Fibroblast of skin of right quadriceps (primary cell): ENCODE data around the gene ONECUT3.
A peak's percentile ranks its signal among the peaks of the same experiment; 100 is the strongest.
"Not testable (repeated sequence)": the region's sequence is repeated elsewhere in the genome, so short reads cannot be mapped to it uniquely, and the experiment has no call there.

Experiments used
- DNase-seq: peaks from one replicate; pipeline ENCODE4 v3.0.0-alpha.2; 2013

ONECUT3 gene

DNA sequence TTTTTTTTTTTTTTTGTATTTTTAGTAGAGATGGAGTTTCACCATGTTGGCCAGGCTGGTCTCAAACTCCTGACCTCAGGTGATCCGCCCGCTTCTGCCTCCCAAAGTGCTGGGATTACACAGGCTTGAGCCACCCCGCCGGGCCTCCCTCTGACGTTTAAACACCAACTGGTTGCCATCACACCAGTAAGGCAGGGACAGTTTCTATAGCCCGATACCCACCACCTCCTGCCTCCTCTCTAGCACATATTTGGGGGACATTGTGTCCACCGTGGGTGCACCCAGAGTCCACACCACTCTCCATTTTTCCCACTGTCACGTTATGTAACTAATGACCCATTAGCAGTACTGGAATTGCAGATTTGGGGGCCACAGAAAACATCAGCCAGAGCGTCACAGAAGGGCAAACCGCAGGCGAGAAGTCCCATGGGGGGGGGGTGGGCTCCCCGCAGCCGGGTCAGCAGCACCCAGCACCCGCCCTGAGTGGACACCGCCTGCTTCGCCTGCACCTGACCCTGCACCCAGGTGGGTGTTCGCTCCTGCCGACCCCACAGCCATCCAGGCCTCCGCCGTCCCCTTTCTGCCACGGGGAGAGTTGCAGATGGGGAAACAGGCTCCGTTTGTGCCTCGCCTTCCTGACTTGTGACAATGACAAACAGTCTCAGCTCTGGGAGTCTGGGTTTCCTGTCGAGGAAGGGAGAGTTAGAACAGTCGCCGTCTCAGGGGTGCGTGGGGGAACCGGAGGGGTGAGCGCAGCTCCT is 3.6 kb downstream of the ONECUT3 start:
- DNase-seq: no peak

DNA sequence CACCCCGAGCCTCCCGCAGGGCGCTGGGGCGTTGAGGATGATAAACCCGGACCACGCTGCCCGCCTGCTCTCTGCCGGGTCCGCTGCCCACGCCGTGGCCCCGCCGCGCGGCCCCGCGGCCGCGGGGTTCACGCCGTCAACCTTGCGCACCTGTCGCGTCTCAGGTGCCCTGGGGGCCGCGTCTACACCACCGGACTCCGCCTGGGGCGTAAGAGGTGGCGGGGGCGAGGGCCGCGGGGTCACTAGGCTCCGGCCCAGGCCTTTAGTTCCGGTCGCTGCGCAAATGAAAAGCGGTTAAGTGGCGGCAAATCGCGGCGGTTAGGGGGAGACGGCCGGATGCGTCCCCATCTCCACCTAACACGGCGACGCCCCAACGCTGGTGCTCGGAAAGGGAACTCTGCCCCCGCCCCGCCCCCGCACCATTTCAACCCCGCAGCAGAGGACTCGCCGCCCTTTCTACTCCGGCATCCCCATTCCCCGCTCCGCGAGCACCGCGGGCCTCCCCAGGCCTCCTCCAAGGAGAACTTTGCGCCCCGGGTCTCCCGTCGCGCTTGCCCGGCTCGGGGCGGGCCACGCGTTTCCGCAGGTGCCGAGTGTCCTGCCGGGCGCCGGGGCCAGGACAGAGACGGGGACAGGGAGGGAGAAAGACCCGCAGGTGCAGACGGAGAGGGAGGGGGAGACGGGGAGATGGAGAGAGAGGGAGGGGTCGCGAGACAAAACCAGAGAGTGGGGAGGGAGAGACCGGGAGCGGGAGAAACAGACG is 4.3 kb downstream of the ONECUT3 start:
- DNase-seq: no peak

DNA sequence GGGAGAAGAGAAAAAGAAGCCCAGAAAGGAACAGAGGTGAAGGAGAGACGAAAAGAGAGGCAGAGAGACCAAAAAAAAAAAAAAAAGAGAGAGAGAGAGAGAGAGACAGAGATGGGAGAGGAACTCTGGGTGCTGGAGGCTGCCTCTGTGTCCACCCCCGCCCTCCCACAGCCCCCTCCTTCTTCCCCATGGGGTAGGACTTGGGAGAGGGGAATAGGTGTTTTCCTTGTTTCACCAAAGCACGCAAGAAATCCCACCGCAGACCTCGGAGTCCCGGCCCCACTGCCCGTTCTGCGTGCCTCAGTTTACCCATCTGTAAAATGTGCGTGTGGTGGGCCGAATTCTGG is 4.9 kb downstream of the ONECUT3 start:
- DNase-seq: no peak

DNA sequence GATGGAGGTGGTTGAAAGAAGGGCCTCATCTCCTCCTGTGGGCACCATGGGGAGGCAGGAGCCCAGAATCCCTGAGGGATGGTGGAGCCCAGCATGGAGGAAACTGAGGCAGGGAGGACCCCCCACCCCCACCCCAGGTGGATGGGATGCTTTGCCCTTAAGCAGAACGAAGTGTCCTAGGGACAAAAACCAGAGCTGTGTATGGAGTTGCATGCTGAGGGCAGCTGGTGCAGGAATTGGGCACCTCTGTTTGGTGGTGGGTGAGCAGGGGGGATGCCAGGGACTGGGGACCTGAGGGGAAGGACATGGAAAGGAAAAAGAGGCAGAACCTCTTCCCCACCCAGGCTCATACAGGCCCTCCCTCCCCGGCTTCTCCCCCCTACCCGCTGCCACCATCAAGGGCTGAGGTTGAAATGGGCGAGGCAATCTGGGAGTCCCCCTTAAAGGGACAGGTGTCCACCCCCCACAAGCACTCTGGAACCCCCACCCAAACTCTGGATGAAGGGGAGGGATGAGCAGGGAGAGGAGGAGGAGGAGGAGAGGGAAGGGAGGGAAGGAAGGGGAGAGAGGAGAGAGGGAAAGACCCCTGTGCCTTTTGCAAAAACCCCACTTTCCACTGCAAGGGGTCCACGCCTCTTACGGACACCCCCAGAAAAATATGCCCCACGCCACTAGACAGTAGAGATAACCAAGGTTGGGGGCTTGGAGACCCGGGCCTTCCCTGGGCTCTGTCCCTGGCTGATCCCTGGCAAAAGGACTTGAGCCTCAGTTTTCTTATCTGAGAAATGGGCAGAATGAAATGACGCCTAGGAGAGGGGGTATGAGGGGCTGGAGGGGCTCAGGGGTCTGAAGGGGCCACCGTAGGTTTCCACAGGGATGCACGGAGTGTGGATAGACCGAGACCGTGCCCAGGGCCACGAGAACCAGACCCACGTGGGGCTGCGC is 5.9 kb downstream of the ONECUT3 start:
- DNase-seq: no peak

DNA sequence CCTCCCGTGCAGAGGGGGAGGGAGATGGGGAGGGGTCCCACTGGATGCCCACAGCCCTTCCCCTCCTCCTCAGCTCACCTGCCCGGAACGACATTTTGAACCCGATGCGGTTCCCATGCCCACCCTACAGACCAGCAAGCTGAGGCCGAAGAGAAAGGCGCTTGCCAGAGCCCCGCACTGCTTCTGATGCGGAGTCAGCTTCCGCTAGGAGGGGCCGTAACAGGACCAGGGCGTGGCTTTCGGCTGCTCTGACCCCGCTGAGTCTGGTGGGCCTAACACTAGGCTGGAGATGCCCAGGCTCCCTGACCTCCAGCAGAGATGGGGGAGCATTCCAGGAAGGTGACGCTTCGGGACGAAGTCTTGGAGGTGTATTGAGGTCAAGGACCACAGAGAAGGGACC is 6.7 kb downstream of the ONECUT3 start:
- DNase-seq: no peak

DNA sequence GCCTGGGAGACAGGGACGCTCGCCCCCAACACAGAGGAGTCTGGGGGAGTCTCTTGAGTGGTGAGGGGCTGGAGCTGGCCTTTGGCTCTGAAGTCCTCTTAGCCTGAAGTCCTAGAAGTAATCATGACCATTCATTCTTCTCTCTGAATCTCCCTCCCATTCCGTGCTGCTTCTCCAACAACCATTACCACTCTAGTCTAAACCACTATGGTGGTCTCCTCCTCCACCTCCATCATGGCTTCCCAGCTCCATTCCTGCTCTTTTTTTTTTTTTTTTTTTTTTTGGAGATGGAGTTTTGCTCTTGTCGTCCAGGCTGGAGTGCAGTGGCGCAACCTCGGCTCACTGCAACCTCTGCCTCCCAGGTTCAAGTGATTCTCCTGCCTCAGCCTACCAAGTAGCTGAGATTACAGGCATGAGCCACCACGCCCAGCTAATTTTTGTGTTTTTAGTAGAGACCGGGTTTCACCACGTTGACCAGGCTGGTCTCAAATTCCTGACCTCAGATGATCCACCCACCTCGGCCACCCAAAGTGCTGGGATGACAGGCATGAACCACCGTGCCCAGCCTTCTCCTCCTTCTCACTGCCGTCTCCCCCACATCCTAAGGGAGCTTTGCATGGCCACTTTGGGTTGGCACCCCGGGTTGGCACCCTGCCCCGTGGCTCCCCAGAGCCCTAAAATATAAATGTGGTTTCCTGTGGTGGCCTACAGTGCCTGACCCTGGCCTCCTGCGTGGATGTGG is 7.7 kb downstream of the ONECUT3 start:
- DNase-seq: not testable (repeated sequence)

DNA sequence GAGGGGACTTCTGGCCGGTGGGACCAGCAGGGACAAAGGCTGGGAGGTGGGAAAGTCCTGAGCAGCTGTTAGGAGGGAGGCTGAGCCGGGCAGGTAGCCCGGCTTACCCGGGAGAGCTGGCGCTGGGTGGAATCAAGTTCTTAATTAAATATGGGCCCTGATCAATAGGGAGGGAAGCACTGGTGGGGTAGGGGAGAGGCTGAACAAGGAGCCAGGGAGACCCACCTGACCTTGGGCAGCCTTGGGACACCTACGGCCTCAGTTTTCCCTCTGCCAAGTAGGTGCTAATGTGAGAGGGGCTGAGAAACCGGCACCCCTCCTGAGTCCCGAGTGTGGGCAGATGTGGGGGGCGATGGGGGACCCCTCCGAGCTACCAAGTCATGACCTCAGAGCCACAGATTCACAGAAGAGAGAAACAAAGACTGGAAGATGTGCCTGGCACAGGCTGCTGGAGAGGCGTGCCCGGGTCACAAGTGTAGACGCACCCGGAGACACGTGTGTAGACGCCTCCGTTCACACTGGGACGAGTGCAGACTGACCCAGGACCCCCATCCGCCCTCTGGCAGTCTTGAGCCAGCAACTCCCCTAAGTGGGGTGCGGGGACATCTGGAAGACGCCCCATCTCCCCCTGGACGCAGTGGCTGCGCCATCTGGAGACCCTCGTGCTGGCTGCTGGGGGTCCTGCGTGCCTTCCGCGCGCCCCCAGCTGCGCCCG is 8.4 kb downstream of the ONECUT3 start:
- no peak for DNase-seq

DNA sequence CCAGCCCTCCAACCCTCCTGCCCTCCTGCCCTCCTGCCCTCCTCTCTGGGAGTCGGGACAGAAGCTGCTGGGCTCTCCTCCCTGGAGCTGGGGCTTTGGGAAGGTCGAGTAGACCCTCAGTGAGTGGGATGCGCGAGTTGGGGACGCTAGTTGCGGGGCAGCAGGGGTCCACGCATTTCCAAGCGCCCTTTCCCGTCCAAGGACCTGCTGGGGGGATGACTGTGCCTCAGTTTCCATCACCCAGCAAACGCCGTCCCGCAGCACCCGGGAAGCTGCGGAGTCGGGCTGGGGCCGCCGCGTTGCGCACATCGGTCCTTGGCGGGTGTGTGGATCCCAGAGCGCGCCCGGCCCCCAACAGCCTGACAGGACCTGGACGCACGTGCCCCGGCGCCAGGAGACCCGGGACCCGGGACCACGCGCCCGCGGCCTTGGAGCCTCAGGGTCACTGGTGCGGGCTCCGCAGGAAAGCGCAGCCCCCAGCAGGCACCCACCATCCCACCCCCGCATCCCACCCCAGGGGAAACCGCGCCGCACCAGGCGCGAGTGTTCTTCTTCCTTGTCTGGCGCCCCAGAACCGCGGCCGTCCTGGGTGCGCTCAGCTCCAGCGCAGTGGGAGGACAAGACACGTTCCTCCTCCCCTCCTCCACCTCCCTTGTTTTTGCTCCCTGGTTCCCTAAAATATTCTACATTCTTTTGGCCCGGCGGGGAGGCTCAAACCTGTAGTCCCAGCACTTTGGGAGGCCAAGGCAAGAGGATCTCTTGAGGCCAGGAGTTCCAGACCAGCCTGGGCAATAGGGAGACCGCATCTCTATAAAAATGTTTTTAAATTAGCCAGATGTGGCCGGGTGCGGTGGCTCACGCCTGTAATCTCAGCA is 9.2 kb downstream of the ONECUT3 start:
- DNase-seq: no peak

DNA sequence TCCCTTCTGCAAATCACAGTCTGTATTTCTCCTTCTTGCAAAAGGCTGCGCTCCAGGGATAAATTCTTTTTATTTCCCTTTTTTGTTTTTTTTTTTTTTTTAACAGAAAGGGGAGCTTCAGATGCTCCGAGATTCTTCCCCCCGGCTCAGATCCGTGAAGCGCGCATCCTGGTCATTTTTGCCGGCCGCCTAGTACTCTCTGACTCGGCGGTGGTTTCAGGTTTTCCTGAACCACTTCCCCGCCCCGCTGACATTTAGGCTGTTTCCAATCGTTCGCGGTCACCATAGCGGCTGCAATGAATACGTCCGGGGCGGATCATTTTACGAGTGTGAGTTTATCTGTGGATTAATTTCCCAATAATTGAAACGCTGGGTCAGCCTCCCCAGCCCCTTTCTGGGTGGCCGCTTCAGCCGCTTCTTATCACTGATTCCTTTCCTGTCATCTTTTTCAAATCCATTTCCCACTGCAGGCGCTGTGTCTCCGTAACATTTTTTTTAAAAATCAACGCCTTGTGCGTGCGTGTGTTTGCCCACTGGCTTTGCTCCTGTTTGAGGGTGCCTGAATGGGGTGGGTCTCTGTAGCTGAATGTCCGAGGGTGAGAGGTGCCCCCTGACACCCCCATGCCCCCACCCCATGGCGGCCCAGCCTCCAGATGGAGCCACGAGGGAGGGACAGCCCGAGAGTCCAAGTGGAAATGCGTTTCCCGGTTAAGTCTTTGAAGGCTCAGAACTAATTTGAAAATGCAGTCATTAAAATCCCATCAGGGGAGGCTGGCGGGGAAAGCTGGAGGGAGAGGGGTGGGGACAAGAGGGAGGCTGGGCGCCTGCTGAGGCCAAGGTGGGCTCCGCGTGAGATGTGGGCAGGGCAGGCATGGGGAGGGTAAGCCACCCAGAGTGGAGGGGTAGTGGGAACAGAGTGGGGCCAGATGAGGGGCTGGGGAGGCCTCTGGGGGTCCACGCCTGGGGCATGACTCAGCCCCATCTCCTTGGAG is 10.6 kb downstream of the ONECUT3 start:
- no peak for DNase-seq

DNA sequence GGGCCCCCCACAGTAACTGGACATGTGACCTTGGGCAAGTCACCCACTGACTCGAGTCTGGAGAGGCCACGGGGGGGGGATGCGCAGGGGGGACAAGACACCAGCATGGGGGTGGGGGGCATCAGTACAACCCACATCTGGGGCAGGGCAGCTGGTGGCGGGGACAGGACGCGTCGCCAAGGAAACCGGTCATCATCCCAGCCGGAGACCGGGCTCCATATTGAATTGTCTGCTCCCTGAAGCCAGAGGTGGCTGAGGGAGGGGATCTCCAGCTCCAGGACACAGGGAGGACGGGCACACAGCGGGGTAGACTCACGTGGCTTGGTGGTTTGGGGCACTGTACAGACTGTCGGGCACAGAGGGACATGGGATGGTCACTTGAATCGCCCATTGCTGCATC is 11.4 kb downstream of the ONECUT3 start:
- DNase-seq: no peak

DNA sequence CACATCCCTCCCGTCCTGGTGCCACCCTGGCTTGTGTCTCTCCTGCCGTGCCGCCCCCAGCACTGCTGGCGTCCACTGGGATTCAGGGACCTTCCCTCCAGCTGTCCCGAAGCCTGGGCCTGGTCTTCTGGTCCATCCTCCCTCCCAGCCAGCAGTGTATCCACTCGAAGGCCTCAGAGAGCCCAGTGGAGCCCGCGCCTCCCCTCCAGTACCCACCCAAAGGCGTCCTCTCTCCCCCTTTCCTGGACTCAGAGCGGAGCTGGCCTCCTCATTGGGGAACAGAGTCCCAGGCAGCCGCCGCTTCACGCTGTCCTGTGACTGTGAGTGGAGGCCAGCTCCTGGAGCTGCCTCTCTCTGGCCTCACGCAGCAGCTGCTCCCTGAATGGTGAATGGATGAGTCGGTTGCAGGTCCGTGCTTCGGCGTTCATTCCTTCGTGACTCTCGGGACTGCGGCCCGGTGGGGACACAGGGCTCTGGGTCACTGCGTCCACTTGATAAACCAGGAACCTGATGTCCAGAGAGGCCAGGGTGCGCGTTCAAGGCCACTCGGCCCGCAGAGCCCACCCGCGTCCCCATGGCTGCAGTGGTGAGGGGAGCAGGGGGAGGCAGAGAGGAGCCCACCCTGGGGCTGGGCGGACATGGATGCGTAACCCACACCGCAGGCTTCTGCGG is 12.1 kb downstream of the ONECUT3 start:
- DNase-seq: no peak

DNA sequence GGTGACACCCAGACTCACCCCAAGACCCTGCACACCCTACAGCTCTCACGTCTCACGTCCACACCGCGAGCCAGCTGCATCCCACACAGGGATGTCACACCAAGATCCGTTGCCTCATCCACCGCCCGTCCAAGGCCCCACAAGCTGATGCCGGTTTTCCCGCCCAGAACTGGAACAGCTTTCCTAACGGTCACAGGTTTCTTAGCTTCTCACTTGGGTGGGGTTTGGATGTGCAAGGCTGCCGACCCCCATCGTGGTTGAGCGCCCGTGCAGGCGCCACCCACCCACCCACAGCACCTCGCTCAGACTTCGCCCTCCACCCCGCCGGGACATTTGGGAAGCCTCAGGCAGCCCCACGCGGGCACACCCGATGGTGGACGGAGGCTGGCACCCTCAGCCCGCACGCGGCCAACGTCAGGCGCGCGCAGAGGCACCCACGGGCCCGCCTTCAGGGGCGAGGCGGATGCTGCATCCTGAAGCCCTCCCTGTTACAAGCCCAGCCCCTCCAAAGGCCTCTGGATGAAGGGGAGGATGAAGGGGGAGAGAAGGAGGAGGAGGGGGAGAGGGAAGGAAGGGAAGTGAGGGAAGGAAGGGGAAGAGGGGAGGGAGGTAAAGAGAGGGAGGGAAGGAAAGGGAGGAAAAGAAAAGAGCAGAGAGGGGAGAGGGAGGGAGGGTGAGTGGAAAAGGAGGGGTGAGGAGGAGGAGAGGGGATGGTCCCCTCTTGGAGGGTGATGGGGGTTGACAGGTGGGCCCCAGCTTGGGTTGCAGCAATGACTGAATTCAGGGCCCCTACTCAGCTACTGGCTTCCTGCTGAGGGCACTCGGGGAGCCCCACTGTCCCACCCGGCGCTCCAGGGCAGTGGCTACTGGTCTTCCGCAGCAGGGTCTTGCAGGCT is 12.8 kb downstream of the ONECUT3 start:
- no peak for DNase-seq

DNA sequence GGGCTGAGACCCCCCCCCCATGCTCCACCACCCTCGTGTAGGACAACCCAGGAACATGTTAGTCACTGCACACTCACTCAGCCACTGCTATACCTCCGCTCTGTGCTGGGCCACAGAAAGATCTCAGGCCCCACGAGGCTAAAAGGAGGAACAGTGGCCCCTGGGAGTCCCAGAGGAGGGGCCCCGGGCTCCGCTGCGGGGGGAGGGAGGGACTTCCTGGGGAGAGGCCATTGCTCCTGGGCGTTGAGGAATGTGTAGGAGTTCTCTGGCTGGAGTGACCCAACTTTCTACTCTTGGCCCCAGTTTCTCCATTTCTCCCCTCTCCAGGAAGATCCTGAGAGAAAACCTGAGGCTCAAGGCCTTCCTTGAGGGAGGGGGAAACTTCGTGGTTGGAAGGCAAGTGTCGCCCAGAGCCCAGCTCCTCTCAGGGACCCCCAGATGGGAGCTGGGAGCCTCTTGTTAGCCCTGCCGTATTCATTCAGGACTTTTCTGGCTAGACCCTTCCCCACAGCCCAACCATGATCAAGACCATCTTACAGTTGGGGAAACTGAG is 13.6 kb downstream of the ONECUT3 start:
- no peak for DNase-seq

DNA sequence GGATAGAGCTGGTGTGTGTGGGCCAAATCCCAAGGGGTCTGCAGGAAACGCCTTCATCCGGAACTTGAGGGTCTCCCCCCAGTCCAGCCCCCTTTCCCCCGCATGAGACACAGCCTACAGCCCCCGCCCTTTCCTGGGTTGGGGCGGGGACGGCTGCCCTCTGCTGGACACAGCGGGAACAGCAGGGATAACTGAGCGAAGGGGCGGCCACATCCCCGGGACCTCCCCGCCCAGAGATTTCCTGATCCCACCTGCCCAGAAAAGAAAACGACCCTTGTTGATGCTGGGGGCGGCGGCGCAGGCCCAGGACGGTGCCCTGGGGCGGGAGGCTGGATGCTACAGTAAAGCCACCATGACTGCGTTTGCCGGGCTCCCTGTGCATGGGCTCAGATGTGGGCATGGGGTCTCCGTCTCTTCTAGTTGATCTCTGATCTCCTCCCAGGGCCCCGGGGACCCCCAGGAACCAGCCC is 14.2 kb downstream of the ONECUT3 start:
- DNase-seq: peak; percentile 27

DNA sequence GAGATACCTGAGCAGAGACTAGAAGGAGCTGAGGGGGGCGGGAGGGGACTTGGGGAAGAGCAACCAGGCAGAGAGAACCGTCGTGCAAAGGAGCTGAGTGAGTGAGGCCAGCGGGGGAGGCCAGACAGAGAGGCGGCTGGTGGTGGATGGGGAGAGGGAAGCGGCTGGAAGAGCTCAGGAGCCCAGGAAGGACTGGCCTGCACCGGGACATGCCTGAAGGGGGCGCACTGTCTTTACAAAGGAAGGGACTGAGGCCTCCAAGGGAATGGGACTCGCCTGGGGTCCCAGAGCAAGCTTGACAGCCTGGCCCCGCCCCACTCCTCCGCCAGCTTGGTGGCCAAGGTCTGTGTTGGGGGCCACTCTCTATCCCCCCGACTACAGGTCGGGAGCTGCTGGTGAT is 14.9 kb downstream of the ONECUT3 start:
- no peak for DNase-seq

DNA sequence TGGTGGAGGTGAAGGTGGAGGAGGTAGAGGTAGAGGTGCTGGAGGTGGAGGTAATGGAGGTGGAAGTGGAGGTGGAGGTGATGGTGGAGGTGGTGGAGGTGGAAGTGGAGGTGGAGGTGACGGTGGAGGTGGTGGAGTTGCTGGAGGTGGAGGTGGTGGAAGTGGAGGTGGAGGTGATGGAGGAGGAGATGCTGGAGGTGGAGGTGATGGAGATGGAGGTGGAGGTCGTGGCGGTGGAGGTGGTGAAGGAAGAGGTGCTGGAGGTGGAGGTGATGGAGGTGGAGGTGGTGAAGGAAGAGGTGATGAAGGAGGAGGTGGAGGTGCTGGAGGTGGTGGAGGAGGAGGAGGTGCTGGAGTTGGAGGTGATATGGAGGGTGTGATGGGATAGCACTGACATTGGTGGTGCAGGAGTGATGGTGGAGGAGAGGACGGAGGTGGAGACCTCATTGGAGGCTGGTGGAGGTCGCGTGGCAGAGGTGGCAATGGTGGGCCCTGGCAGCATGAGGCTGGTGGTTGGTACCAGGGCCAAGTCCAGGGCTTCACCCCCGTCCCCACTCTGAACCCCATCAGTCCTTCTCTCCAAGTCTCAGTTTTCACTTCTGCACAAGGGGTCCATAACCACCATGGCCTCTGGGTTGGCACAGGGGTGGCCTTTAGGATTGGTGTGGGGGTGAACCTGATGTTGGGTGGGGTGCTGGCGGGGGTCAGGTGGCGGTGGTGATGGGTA is 15.8 kb downstream of the ONECUT3 start:
- DNase-seq: no peak

DNA sequence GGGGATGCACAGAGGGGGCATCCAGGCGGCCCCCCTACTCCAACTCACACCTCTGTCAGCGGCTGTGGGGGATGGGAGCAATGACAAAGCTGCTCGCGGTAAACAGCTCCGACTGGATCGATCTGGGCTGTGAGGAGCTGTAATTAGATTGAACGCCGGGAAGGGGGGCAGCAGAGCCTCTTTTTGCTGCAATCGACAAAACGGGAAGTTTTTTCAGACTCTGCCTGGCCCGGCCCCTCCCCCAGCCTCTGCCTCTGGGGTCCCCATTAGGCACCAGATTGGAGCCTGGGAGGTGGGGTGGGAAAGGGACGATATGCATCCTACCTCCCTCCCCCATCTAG is 16.3 kb downstream of the ONECUT3 start:
- no peak for DNase-seq
